ENCODE measurements around the gene YPEL5. TPM values are rescaled to one million over a fixed set of nuclear protein-coding genes. Genes with fewer than 3 reads are reported as not detected.
A peak's percentile ranks its signal among the peaks of the same experiment; 100 is the strongest.

The YPEL5 gene
- total and polyA plus RNA-seq, 4 donors, result 91.8 to 122 (median 104) TPM

DNA sequence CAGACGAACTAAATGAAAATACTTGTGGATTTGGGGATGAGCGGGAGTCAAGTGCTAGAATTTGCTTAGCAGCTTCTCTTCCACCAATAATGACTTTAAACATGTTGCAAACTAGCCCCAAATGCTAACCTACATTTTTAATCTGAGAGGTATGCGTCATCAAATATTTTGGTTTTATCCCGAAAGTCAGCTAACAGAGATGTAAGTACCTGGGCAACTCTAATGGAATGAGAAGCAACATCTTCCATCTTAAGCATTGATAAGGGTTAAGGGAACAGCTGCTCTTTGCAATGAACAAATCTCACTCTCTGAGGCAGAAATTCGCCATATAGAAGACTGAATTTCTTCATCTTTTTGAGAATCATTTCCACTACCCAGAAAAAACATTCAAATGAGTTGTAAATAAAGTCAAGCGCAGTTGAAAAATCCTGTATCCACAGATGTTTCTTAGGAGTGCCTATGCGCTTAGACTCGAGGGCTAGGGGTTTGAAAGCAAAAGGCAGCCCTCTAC lies 926 bp upstream of the YPEL5 start:
- intact Hi-C loops (cut with DNase I), result no loop called here
- WGBS, 2 donors, result 31 to 37% methylated on average over 8 of the region's 8 CpGs
- H3K36me3 ChIP-seq (ENCODE audit: control insufficient read depth in 1 of 2, insufficient read depth in 2 of 2, low read length in 1 of 2), result no peaks in the 10 kb centered on the region
- ATAC-seq (ENCODE audit: low FRiP score) (no peak), DNase-seq (no peak)
- H3K4me1 ChIP-seq (ENCODE audit: control insufficient read depth in 1 of 2, insufficient read depth in 2 of 2, low read length in 2 of 2), result peaks cover 3 to 6% of the 10 kb centered on the region in 2 donors
- H3K27me3 ChIP-seq (ENCODE audit: control insufficient read depth in 1 of 2, insufficient read depth in 2 of 2, low read length in 1 of 2), result peaks cover 0 to 2% of the 10 kb centered on the region in 2 donors
- peak overlapping the region in 1 of 2 donors; percentile 2 for H3K4me3 ChIP-seq (ENCODE audit: low read length in 2 of 2)
- no peaks in the 10 kb centered on the region for H3K9me3 ChIP-seq (ENCODE audit: control insufficient read depth, low read length)
- peak overlapping the region in 1 of 2 donors; percentile 10 for H3K27ac ChIP-seq (ENCODE audit: low read depth in 1 of 2, low read length in 2 of 2)

DNA sequence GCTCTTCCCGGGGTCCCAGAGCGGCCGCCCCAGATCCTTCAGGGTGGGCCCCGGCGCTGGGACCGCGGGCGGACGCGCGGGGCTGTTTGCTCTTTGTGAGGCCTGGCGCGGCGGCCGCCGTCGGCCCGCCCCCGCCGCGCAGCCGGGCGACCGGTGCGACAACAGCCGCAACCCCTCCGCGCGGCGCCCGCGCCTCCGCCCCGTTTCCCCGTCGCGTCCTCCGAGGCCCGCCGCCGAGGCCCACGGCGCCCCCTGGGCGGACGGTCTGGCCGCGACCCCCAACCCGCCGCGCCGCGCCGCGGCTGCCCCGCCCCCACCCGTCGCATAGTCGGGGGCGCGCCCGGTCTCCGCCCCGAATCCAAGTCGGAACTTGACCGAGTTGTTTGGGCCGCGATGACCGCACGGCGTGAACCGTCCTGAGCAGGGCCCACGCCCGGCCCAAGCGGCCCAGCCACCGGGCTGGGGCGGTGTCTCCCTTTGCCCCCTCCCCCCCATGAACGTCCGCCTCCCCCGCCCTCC lies 448 bp downstream of the YPEL5 start:
- 0 to 1% methylated on average over 25 to 79 of the region's 79 CpGs for WGBS, 2 donors
- Histone ChIP-seq H3K27me3 (ENCODE audit: control insufficient read depth in 1 of 2, insufficient read depth in 2 of 2, low read length in 1 of 2) (no peaks in the 10 kb centered on the region), H3K4me3 (ENCODE audit: low read length in 2 of 2) (peak overlapping the region; percentile 71 to 78), H3K4me1 (ENCODE audit: control insufficient read depth in 1 of 2, insufficient read depth in 2 of 2, low read length in 2 of 2) (peaks cover 4 to 6% of the 10 kb centered on the region in 2 donors), H3K27ac (ENCODE audit: low read depth in 1 of 2, low read length in 2 of 2) (peak overlapping the region; percentile 78 to 80), H3K9me3 (ENCODE audit: control insufficient read depth, low read length) (no peaks in the 10 kb centered on the region), H3K36me3 (ENCODE audit: control insufficient read depth in 1 of 2, insufficient read depth in 2 of 2, low read length in 1 of 2) (no peaks in the 10 kb centered on the region)
- ATAC-seq (ENCODE audit: low FRiP score) (peak; percentile 2), DNase-seq (no peak)
- intact Hi-C loops (cut with DNase I), result no loop called here

DNA sequence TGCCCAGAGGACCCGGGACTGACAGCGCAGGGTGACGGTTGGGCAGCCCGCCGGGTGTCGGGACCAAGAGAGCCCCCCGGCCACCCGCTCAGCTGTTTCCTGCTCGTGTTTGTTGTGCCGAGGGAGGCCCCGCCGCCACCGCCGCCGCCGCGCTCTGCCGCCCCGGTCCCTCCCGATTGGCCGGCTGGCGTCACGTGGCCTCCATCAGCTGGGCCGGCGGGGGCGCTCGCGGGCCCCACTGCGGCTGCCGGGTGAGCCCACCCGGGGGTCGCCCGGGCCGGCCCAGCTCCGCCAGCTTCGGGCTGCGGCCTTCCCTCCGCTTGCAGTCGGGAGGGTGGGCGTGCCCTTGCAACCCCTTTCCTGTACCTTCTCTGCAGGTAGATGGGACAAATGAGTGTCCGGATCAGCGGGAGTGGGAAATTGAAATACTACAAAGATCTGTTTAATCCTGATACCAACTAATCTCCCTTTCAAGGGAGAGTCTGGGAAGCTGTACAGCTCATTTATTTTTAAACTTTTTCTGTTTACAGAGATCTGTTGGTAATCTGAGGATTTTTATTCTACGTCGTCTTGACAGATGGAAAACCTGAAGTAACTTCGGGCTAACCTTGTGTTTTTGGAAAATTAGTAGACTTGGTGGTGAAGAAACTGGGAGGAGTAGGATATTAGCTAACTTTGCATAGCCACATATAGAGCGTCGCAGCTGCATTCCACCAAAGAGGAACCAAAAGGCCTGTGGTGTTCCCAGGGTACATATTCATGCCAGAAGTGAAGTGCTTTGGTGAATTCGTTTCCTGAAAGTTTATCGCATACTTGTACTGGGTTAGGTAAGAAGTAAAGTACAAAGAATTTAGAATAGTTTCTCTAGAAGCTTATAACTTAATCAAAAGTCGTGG lies 1.2 kb downstream of the YPEL5 start:
- Histone ChIP-seq H3K4me1 (ENCODE audit: control insufficient read depth in 1 of 2, insufficient read depth in 2 of 2, low read length in 2 of 2) (peaks cover 4 to 6% of the 10 kb centered on the region in 2 donors), H3K9me3 (ENCODE audit: control insufficient read depth, low read length) (no peaks in the 10 kb centered on the region), H3K4me3 (ENCODE audit: low read length in 2 of 2) (peak overlapping the region; percentile 71 to 78), H3K27ac (ENCODE audit: low read depth in 1 of 2, low read length in 2 of 2) (peak overlapping the region; percentile 78 to 80), H3K36me3 (ENCODE audit: control insufficient read depth in 1 of 2, insufficient read depth in 2 of 2, low read length in 1 of 2) (no peaks in the 10 kb centered on the region), H3K27me3 (ENCODE audit: control insufficient read depth in 1 of 2, insufficient read depth in 2 of 2, low read length in 1 of 2) (no peaks in the 10 kb centered on the region)
- intact Hi-C loops (cut with DNase I), result no loop called here
- peak; percentile 68 for ATAC-seq (ENCODE audit: low FRiP score)
- 2 to 4% methylated on average over 26 to 50 of the region's 50 CpGs for WGBS, 2 donors
- peak; percentile 89 to 95 for DNase-seq

DNA sequence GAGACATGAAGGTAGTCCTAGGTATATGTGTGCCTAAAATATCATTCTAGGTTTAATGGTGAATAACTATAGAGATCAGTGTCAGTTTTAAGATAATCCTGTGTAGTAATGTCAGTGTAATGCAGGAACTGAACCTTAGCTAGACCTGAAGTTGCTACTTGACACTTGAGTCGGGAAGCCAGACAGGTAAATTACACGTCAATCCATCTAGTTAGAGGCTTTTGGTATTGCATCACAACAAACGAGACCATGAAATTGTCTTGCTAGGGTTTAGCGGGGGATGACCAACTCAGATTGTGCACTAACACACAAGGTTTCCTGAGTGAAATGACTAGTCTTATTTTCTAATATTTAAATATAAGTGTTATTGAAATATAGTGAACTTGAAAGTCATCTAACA lies 2.0 kb downstream of the YPEL5 start:
- H3K4me1 ChIP-seq (ENCODE audit: control insufficient read depth in 1 of 2, insufficient read depth in 2 of 2, low read length in 2 of 2), result peaks cover 5 to 10% of the 10 kb centered on the region in 2 donors
- WGBS, 2 donors, result 65 to 67% methylated on average over 4 of the region's 4 CpGs
- H3K4me3 ChIP-seq (ENCODE audit: low read length in 2 of 2), result no peak overlapping the region
- no peaks in the 10 kb centered on the region for H3K27me3 ChIP-seq (ENCODE audit: control insufficient read depth in 1 of 2, insufficient read depth in 2 of 2, low read length in 1 of 2)
- H3K36me3 ChIP-seq (ENCODE audit: control insufficient read depth in 1 of 2, insufficient read depth in 2 of 2, low read length in 1 of 2), result no peaks in the 10 kb centered on the region
- no peak for DNase-seq
- no peaks in the 10 kb centered on the region for H3K9me3 ChIP-seq (ENCODE audit: control insufficient read depth, low read length)
- intact Hi-C loops (cut with DNase I), result no loop called here
- no peak for ATAC-seq (ENCODE audit: low FRiP score)
- H3K27ac ChIP-seq (ENCODE audit: low read depth in 1 of 2, low read length in 2 of 2), result no peak overlapping the region

DNA sequence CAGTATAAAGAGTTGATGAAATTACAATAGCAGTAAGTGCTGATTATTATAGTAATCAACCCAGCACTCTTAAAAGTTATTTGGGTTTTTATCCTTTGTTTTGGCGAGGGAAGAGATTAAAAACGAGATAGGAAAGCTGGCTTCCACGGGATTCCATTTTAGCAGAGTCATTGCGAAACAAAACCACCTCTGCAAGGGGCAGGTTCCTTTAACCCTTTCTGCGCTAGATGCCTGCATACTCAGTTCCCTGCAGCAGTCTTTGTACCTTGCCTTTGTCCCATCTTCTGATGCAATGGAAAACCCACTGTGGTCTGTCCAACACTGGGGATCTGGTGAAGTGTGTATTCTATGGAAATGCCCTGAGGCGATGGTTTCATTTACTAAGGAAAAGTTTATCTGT lies 2.7 kb downstream of the YPEL5 start:
- H3K9me3 ChIP-seq (ENCODE audit: control insufficient read depth, low read length), result no peaks in the 10 kb centered on the region
- peaks cover 5 to 10% of the 10 kb centered on the region in 2 donors for H3K4me1 ChIP-seq (ENCODE audit: control insufficient read depth in 1 of 2, insufficient read depth in 2 of 2, low read length in 2 of 2)
- DNase-seq (no peak), ATAC-seq (ENCODE audit: low FRiP score) (no peak)
- no peaks in the 10 kb centered on the region for H3K36me3 ChIP-seq (ENCODE audit: control insufficient read depth in 1 of 2, insufficient read depth in 2 of 2, low read length in 1 of 2)
- 27 to 29% methylated on average over 6 of the region's 6 CpGs for WGBS, 2 donors
- intact Hi-C loops (cut with DNase I), result no loop called here
- H3K27ac ChIP-seq (ENCODE audit: low read depth in 1 of 2, low read length in 2 of 2), result no peak overlapping the region
- no peak overlapping the region for H3K4me3 ChIP-seq (ENCODE audit: low read length in 2 of 2)
- H3K27me3 ChIP-seq (ENCODE audit: control insufficient read depth in 1 of 2, insufficient read depth in 2 of 2, low read length in 1 of 2), result no peaks in the 10 kb centered on the region

DNA sequence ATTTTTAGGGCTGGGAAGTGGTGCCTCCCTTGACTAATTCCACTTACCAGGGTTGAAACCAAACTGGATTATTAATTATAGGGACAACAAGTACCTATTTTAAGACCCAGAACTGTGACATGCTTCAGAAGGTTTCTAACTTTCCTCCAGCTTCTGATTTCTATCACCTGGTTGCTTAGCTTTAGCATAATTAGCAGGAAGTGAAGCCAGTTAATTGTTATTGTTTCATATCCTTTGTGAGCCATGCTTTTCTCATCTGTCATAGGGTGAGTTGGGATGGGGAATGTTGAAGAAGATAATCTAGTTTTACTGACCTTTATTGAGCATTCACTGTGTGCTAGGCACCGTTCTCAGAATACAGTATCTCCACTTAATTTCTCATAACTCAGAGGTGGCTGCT lies 3.2 kb downstream of the YPEL5 start:
- 46 to 50% methylated on average over 1 of the region's 1 CpG for WGBS, 2 donors
- intact Hi-C loops (cut with DNase I), result no loop called here
- H3K36me3 ChIP-seq (ENCODE audit: control insufficient read depth in 1 of 2, insufficient read depth in 2 of 2, low read length in 1 of 2), result no peaks in the 10 kb centered on the region
- no peaks in the 10 kb centered on the region for H3K9me3 ChIP-seq (ENCODE audit: control insufficient read depth, low read length)
- peaks cover 5 to 10% of the 10 kb centered on the region in 2 donors for H3K4me1 ChIP-seq (ENCODE audit: control insufficient read depth in 1 of 2, insufficient read depth in 2 of 2, low read length in 2 of 2)
- DNase-seq, result no peak
- H3K27ac ChIP-seq (ENCODE audit: low read depth in 1 of 2, low read length in 2 of 2), result no peak overlapping the region
- no peaks in the 10 kb centered on the region for H3K27me3 ChIP-seq (ENCODE audit: control insufficient read depth in 1 of 2, insufficient read depth in 2 of 2, low read length in 1 of 2)
- no peak for ATAC-seq (ENCODE audit: low FRiP score)
- H3K4me3 ChIP-seq (ENCODE audit: low read length in 2 of 2), result no peak overlapping the region

DNA sequence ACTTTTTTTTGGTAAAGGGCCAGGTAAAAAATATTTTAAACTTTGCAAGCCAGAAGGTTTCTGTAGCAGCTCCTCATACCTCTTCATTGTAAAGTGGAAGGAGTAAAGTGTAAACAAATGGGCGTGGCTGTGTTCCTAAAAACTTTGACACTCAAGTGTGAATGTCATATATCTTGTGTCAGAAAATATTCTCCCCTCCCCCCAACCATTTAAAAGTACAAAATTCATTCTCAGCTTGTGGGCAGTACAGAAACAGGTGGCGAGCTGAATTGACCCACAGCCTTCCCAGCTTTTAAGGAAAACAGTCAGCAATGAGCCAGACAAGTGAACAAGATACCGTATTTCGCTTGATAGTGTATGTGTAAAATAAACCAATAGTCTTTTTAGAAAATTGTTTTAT lies 4.0 kb downstream of the YPEL5 start:
- Histone ChIP-seq H3K36me3 (ENCODE audit: control insufficient read depth in 1 of 2, insufficient read depth in 2 of 2, low read length in 1 of 2) (no peaks in the 10 kb centered on the region), H3K4me1 (ENCODE audit: control insufficient read depth in 1 of 2, insufficient read depth in 2 of 2, low read length in 2 of 2) (peaks cover 5 to 10% of the 10 kb centered on the region in 2 donors), H3K27me3 (ENCODE audit: control insufficient read depth in 1 of 2, insufficient read depth in 2 of 2, low read length in 1 of 2) (no peaks in the 10 kb centered on the region), H3K9me3 (ENCODE audit: control insufficient read depth, low read length) (no peaks in the 10 kb centered on the region), H3K4me3 (ENCODE audit: low read length in 2 of 2) (no peak overlapping the region), H3K27ac (ENCODE audit: low read depth in 1 of 2, low read length in 2 of 2) (no peak overlapping the region)
- intact Hi-C loops (cut with DNase I), result no loop called here
- WGBS, 2 donors, result 19 to 24% methylated on average over 4 of the region's 4 CpGs
- ATAC-seq (ENCODE audit: low FRiP score) (no peak), DNase-seq (no peak)

DNA sequence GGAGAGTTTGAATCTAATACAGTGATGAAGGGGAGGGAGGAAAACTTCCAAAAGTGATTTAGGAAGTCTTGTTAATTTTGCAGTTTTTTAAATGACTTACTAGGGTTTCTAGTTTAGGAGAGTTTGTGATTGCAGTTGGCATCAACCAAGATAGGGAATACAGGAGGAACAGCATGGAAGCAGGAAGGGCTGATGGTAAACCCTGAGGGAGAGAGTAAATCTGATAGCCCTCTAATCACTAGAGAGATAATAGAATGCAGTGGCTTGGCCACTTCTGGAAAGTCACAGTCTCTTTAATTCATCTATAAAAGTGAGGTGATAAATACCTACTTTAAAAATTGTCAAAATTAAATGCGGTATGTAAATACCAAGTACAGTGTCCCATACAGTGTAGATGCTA lies 5.6 kb downstream of the YPEL5 start:
- 99 to 100% methylated on average over 1 of the region's 1 CpG for WGBS, 2 donors
- intact Hi-C loops (cut with DNase I), result no loop called here
- DNase-seq, result no peak
- Histone ChIP-seq H3K4me3 (ENCODE audit: low read length in 2 of 2) (no peak overlapping the region), H3K4me1 (ENCODE audit: control insufficient read depth in 1 of 2, insufficient read depth in 2 of 2, low read length in 2 of 2) (peaks cover 5 to 10% of the 10 kb centered on the region in 2 donors), H3K27ac (ENCODE audit: low read depth in 1 of 2, low read length in 2 of 2) (no peak overlapping the region), H3K27me3 (ENCODE audit: control insufficient read depth in 1 of 2, insufficient read depth in 2 of 2, low read length in 1 of 2) (no peaks in the 10 kb centered on the region), H3K9me3 (ENCODE audit: control insufficient read depth, low read length) (no peaks in the 10 kb centered on the region), H3K36me3 (ENCODE audit: control insufficient read depth in 1 of 2, insufficient read depth in 2 of 2, low read length in 1 of 2) (peaks cover 0 to 6% of the 10 kb centered on the region in 2 donors)
- ATAC-seq (ENCODE audit: low FRiP score), result no peak

Measured in aorta (tissue), 5 donors.